Measurements from ENCODE around the gene PDCD6IP.
"Not testable (repeated sequence)": the region's sequence is repeated elsewhere in the genome, so short reads cannot be mapped to it uniquely, and the experiment has no call there.

PDCD6IP gene

GRCh38 chr3:33792167-33792892, 6.1 kb upstream of the PDCD6IP start:
- DNase-seq (ENCODE audit: low read depth), result no peak

GRCh38 chr3:33795131-33795530, 3.3 kb upstream of the PDCD6IP start:
- DNase-seq (ENCODE audit: low read depth), result no peak

- DNase-seq (ENCODE audit: low read depth), result no peak
Measured at GRCh38 chr3:33795856-33796536, 2.4 kb upstream of the PDCD6IP start.

GRCh38 chr3:33798113-33798417, 365 bp upstream of the PDCD6IP start:
- no peak for DNase-seq (ENCODE audit: low read depth)

GRCh38 chr3:33799202-33799551, 747 bp downstream of the PDCD6IP start:
- no peak for DNase-seq (ENCODE audit: low read depth)

- DNase-seq (ENCODE audit: low read depth), result no peak
Measured at GRCh38 chr3:33803252-33803651, 4.8 kb downstream of the PDCD6IP start.

- DNase-seq (ENCODE audit: low read depth), result no peak
Measured at GRCh38 chr3:33803894-33804526, 5.6 kb downstream of the PDCD6IP start.

GRCh38 chr3:33807191-33807590, 8.8 kb downstream of the PDCD6IP start:
- no peak for DNase-seq (ENCODE audit: low read depth)

GRCh38 chr3:33808559-33808958, 10.1 kb downstream of the PDCD6IP start:
- DNase-seq (ENCODE audit: low read depth), result no peak

GRCh38 chr3:33810545-33810944, 12.1 kb downstream of the PDCD6IP start:
- no peak for DNase-seq (ENCODE audit: low read depth)

- no peak for DNase-seq (ENCODE audit: low read depth)
Measured at GRCh38 chr3:33821989-33822388, 23.6 kb downstream of the PDCD6IP start.

GRCh38 chr3:33823821-33824220, 25.4 kb downstream of the PDCD6IP start:
- DNase-seq (ENCODE audit: low read depth), result no peak

GRCh38 chr3:33825111-33825510, 26.7 kb downstream of the PDCD6IP start:
- no peak for DNase-seq (ENCODE audit: low read depth)

GRCh38 chr3:33826206-33826605, 27.8 kb downstream of the PDCD6IP start:
- DNase-seq (ENCODE audit: low read depth), result no peak

- DNase-seq (ENCODE audit: low read depth), result no peak
Measured at GRCh38 chr3:33826688-33827087, 28.3 kb downstream of the PDCD6IP start.

GRCh38 chr3:33829720-33830119, 31.3 kb downstream of the PDCD6IP start:
- no peak for DNase-seq (ENCODE audit: low read depth)

- no peak for DNase-seq (ENCODE audit: low read depth)
Measured at GRCh38 chr3:33831053-33831452, 32.6 kb downstream of the PDCD6IP start.

GRCh38 chr3:33833408-33834095, 35.1 kb downstream of the PDCD6IP start:
- DNase-seq (ENCODE audit: low read depth), result no peak

- DNase-seq (ENCODE audit: low read depth), result no peak
Measured at GRCh38 chr3:33834096-33834453, 35.6 kb downstream of the PDCD6IP start.

GRCh38 chr3:33837182-33837581, 38.8 kb downstream of the PDCD6IP start:
- not testable (repeated sequence) for DNase-seq (ENCODE audit: low read depth)

GRCh38 chr3:33839283-33839682, 40.9 kb downstream of the PDCD6IP start:
- no peak for DNase-seq (ENCODE audit: low read depth)

GRCh38 chr3:33840179-33840578, 41.7 kb downstream of the PDCD6IP start:
- no peak for DNase-seq (ENCODE audit: low read depth)
